ENCODE measurements around the gene TMEM131.
A peak's percentile ranks its signal among the peaks of the same experiment; 100 is the strongest.
"Not testable (repeated sequence)": the region's sequence is repeated elsewhere in the genome, so short reads cannot be mapped to it uniquely, and the experiment has no call there.

Gene TMEM131

DNA sequence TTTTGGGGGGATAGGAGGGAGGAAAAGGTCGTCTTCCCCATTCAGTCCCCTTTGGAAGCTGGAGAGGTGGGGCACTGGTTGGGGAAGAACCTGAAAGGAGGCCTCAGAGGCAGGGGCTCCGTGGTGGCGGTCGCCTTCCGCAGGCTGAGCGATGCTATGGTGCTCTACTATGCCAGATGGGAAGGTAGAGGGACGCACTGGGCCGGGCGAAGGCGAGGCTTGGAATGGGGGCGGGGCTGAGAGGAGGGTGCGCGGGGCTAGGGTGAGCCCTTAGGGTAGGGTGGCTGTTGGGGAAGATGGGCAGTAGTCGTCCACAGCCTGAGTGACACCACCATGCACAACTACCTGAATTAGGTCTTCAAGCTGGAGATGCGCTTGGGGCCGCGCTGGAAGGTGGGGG lies 271.2 kb downstream of the TMEM131 start:
- DNase-seq (ENCODE audit: low read depth in 2 of 2), result no peak

DNA sequence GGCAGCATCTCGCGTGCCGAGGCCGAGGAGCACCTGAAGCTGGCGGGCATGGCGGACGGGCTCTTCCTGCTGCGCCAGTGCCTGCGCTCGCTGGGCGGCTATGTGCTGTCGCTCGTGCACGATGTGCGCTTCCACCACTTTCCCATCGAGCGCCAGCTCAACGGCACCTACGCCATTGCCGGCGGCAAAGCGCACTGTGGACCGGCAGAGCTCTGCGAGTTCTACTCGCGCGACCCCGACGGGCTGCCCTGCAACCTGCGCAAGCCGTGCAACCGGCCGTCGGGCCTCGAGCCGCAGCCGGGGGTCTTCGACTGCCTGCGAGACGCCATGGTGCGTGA lies 271.7 kb downstream of the TMEM131 start:
- DNase-seq (ENCODE audit: low read depth in 2 of 2), result no peak

DNA sequence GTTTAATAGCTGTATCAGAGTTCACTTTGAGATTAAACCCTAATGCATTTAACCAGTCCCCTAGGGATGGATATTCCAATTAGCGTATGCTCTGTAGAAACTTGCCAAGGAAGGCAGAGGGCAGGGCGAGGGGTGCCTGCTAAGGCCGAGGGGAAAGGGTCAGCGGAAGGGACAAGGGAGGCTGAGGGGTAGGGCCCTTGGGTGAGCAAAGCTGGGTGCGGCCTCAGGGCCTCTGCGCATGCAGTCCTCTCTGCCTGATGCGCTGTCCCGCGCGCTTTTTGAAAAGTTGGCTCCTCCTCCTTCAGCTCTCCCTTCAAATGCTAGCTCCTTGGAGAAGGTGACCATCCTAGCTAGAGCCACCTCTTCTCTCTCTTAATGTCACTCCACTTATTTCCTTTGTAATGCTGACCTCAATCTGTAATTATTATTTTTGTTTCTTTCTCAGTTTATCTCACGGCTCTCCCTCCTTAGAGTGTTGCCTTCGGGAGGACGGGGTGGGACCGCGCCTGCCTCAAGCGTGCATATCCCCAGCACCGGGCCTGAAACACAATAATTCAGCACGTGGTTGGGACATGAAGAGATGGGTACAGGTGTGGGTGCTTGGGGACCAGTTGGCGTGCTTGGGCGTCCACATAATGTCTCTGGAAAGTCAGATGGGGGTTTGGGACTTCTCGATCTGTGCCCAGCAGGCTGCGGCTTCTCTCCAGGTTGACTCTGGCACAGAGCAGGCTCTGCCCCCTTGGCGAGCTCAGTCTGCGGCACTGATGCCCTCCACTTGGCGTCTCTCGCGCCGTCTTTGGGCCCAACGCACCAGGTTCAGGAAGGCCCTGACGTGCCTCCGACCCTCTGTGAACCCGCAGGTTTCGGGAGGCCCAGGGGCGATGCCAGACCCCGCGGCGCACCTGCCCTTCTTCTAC lies 272.3 kb downstream of the TMEM131 start:
- DNase-seq (ENCODE audit: low read depth in 2 of 2), result no peak

DNA sequence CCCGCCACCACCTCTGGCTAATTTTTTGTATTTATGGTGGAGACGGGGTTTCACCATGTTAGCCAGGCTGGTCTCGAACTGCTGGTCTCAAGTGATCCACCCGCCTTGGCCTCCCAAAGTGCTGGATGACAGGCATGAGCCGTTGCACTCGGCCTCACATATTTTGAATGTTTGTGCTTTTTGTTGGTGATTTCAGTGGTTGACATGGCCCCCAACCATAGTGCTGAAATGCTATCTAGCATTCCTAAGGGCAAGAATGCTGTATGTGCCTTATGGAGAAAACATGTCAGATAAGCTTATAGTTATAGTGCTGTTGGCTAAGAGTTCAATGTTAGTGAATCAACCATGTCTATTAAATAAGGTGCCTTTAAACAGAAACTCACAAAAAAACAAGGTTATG lies 273.5 kb downstream of the TMEM131 start:
- DNase-seq (ENCODE audit: low read depth in 2 of 2), result no peak

DNA sequence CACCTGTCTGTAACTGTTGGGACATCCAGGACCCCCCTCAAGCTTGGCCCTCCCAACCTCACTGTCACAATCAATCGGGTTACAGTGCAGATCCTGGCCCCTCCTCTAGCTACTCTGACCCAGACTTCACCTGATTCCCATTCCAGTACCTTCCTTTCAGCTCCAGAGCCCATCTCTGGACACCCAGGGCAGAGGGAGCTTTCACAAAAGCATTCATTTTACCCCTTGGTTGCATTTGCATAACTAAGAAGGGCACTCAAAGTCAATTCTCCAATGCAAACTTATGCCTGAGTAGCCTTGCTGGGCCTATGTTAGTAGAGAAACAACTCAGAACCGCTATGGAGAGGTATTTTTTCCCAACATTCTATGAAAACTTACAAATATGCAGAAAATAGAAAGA lies 275.0 kb downstream of the TMEM131 start:
- DNase-seq (ENCODE audit: low read depth in 2 of 2), result no peak

DNA sequence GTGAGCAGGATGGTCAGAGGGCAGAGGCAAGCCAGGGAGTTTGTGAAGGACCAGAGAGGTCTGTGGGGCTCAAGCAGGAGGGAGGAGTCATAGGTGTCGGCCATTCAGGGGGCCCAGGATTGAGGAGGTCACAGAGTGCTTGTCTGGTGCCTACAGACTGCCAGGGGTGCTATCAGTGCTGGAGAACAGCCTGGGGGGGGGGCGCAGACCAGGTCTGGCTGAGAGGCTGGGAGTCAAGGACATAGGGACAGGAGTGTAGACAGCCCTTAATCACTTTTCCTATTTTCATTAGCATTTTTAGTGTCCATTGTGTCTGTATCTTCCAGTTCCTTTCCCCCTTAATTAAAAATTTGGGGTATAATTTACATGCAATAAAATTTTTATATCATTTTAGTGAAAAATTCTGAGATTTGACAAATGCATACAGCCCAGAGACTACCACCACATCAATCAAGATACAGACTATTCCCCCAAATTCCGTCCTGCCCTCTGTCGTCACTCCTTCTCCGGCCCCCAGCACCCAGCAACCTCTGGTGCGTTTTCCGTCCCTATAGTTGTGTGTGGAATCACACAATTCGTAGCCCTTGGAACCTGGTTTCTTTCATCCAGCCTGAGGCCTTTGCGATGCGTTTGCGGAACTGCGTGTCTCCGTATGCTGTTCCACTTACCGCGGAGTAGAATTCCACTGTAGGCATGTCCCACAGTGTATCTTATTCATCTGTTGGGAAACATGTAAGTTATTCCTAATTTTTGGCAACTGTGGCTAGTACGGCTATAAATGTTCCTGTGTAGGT lies 276.2 kb downstream of the TMEM131 start:
- DNase-seq (ENCODE audit: low read depth in 2 of 2), result no peak

DNA sequence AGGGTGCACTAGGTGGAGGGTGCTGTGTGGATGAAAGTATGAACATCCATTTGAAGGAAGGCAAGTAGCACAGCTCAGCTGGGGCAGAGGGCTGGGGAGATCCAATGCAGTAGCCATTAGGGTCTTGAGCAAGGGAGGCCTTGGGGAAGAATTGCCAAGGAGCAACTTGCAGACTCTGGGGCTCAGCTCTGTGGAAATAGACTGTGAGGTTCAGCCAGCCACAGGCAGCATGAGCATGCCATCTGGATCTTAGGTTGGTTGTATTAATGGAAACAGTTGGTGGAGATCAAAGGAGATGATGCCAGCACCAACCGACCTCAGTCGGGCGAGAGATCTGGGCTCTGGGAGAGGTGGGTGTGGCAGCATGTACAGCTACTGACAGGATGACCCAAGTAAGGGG lies 276.8 kb downstream of the TMEM131 start:
- DNase-seq (ENCODE audit: low read depth in 2 of 2), result no peak

DNA sequence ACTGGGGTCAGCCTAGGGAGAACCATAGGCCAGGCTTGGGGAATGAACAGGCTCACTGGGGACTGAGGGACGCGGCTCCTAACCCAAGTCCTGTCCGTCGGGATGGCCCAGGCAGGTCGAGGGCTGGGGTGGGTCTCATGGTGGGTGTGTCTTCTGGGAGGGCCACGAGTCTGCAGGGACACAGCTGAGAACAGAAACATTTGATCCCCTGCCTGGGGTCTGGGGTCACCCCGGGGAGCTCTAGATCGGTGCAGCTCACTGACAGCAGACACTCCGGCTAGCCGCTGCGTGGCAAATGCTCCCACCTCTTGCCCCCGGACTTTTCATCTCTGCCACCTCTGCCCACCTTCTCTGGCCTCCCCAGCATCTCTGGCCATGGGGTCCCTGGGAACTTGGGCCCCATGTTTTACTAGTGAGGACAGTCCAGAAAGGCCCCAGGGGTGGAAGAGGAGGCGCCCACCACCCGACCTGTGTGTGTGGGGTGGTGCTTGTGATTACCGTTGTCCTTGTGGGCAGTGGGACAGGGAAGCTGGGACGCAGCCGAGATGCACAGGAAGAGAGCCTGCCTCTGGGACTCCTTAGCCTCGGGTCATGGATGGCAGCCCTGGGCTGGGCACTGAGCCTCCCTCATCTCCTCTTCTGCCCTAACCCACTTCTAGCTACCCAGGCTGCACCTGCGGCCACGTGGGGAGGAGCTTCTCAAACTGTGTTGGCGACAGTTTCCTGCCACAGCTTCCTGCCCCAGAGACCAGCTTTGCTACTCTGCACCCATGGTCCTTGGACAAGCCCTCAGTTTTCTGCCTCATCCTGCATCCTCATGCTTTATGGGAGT lies 277.5 kb downstream of the TMEM131 start:
- peak; percentile 58 to 64 for DNase-seq (ENCODE audit: low read depth in 2 of 2)

DNA sequence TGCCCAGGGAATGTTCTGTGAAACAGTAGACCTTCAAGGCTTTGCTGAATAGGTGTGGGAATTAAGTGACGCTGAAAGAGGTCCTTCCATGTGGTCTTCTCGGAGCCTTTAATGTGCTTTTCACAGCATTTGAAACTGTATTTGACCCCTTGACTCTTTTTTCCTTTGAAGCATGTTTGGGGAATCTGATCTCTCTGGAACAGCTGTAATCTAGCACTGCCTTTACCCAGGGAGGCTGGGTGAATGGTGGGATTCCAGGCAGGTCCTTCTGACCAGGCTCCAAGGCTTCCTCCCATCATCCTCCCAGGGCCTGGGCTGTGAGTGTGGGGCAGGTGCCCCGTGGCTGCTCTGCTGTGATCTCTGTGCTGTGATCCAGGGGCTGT lies 278.1 kb downstream of the TMEM131 start:
- no peak for DNase-seq (ENCODE audit: low read depth in 2 of 2)

DNA sequence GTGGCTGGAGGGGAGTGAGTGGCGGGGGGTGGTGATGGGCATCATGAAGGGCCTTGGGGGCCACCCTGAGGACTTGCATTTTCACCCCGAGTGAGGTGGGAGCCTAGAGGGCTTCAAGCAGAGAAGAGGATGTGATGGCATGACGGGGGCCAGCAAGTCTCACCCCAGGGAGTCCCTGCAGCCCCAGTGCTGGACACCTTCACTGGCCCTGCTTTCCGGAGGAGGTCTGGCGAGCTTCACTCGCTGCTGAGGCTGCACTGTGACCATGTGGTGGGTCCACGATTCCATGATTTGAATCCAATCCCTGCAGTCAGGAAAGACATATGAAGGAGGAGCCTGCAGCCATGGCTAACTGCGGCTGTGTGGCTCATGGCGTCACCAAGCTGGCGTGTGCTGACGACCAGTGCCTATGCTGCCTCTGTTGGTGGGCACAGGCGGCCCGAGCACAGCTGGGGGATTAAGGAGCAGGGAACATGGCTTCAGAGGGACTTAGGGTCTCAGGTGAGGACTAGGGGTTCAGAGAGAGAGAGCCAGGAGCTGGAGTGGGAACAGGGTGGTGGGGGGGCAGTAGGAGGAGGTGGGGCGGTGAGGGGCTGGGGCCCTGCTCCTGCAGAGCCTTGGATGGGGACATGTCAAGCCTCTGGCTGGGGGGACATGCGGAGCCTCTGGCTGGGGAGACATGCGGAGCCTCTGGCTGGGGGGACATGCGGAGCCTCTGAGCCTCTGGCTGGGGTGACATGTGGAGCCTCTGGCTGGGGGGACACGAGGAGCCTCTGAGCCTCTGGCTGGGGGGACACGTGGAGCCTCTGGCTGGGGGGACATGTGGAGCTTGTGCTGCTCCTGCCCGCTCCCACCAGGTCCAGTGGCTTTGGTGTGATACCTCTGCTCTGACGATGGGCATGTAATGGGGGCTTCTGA lies 278.8 kb downstream of the TMEM131 start:
- no peak for DNase-seq (ENCODE audit: low read depth in 2 of 2)

DNA sequence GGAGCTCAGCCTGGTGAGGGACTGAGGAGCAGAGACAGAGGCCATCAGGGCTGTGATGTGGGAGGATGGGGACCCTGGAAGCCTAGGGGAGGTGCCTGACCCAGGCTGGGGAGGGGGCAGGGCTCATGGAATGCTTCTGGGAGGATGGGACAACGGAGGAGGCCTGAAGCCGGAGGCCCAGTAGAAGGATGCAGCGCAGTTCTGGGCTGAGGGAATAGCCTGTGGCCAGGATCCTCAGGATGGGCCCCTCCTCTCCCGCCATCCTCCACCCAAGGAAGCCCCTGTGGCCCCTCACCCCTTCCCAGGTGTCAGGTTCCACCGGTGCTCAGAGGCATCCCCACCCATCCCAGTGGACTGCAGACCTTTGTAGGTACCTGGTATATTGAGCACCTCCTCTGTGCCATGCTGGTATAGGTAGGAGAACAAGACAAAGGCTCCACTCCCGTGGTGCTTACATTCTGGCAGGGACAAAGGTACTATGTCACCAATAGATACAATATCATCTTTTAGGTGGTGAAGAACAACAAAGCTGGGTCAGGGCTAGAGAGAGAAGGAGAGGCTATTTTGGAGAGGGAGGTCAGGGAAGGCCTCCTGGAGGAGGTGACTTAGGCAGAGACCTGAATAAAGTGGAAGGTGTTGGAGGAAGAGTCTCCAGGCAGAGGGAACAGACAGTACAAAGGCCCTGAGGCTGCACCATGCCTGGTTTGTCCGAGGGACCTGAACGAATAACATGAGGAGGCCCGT lies 279.6 kb downstream of the TMEM131 start:
- DNase-seq (ENCODE audit: low read depth in 2 of 2), result no peak

DNA sequence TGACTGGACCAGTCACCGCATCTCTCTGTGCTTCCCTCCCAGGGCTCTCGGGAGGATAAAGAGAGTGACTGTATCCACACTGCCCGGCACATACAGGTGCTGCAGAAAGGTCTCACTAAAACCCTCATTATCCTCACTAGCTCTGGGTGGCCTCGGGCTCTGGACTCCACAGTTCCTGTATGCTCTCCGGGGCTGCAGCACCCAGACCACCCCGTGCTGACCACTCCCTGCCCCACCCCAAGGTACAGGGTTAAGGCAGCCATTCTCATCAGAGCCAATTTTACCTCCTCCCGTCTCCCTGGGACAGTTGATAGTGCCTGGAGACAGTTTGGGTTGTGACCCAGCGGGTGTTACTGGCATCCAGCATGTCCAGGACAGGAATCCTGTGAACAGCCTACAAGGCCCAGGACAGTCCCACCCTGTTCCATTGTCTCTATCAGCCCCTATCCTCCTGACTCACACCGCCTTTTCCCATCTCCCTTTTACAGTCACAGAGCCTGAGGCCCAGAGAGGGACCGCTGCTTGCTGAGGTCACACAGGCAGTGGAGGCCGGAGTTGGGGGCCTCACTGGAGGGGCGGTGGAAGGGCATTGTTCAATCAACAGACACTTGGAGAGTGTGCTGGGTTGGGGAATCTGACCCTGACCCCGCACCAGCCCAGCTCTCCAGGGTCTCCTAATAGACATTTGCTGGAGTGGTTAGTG lies 280.6 kb downstream of the TMEM131 start:
- DNase-seq (ENCODE audit: low read depth in 2 of 2), result no peak

DNA sequence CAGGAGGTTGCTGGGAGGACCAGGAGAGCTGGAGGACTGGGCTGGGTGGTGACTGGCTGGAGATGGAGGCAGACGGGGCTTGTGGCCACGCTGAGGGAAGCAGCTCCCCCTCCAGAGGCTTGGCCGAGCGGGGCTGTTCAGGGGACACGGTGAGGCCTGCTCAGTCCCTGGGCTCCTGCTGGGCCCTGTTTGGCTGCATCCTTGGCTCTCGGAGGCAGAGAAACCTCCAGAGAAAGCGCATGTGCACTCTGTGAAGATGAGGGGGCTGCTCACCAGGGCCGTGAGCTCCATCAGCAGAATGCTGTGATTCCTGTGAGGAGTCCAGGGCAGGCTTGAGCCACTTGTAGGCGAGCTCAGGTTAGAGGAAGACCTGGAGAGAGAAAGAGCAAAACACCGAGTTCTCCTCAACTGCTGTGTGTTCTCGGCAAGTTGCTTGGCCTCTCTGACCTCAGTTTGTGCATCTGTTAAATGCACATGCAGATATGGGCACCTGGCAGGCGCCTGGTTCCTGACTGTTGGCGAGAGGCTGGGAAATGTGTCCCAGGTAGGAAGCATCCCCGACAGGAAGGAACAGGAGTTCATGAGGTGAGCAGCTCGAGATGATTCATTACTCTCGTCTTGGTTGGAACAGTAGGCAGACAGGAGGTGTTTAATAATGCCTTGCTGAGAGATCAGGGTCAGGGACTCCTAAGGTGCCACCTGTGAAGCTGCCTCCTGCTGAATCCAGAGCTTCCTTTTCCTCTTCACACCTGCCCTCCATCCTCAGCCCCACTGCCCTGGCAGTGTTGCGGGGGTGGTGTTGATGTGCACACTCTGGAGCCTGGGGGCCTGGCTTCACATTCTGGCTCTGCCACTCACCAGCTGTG lies 281.4 kb downstream of the TMEM131 start:
- DNase-seq (ENCODE audit: low read depth in 2 of 2), result no peak

DNA sequence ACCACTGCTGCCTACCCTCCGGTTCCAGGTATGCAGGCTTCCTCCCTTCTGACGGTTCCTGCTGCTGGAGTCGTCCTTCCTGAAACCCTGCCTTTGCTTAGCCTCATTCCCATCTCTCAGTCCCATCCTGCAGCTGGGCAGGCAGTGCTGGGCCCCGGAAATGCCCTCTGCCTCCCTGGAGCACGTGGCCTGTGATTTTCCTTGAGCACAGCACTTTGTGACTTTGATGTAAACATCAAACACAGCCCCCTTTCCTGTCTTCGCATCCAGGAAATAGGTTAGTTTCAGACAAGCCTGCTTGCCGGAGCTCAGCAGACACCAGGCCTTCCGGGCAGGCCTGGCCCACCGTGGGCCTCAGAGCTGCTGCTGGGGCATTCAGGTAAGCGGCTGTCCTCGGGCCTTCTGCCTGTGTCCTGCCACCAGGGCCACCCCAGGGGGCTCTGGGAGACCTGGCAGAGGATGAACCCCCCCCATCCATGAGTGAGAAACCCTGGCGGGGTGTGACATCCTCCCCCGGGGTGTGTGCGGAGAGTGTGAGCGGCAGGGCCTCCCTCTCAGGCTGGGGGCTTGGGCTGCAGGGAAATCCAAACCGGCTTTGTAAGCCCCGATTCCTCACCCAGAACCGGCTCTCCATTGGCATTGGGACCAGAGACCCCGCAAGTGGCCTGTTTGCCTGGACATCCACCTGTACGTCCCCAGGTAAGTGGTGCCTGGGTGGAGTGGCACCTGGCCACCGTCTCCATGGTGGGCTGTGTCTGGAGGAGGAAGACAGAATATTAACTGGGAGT lies 282.3 kb downstream of the TMEM131 start, which contains the start of gene ZAP70:
Gene ZAP70, plus strand, starts transcription at position 281 of the 788 bp plus-strand sequence. CDS start 10,461 bp downstream, outside the sequence.
- DNase-seq (ENCODE audit: low read depth in 2 of 2), result peak; percentile 39 to 48

DNA sequence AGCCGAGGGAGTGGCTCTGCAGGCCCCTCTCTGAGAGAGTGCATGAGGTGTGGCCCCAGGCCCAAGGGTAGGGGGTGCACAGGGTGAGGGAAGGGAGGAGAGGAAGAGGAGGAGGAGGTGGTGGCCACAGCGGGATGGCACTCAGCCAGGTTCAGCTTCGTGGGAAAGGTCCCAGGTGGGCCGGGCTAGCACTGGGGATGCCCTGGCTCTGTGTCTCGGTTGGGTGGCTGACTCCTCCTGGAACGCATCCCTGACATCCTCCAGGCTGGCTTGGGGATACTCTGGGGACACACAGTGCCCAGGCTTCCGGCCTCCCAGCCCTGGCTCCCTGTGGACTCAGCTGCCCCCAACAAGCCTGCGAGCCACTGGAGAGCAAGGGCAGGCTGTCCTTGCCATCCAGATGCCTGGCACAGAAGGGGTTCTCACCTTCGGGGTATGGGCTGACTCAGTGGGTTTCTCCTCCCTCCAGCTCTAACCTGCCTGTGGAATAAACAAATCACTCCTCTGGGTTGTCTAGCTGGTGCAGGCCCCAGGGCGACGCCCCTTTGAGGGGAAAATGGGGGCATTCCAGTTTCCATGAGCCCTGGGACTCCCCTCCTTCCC lies 283.0 kb downstream of the TMEM131 start:
- no peak for DNase-seq (ENCODE audit: low read depth in 2 of 2)

DNA sequence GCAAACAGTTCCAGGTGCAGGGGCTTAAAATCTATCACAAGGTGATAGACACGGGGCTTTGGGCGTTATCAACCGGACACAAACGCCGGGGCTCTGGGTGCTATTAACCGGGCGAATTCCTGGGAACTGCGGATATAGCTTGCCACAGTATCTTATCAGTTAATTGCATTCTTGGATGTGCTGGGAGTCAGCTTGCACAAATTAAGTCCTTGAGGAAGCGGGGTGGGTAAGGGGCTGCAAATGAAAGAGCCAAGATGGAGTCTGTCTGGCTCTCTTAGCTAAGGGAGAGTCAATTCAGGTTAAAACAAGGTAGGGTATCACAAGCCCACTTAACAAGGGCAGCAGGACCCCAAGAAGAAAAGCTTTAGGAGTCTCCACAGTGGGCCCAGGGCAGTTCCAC lies 283.6 kb downstream of the TMEM131 start:
- not testable (repeated sequence) for DNase-seq (ENCODE audit: low read depth in 2 of 2)

DNA sequence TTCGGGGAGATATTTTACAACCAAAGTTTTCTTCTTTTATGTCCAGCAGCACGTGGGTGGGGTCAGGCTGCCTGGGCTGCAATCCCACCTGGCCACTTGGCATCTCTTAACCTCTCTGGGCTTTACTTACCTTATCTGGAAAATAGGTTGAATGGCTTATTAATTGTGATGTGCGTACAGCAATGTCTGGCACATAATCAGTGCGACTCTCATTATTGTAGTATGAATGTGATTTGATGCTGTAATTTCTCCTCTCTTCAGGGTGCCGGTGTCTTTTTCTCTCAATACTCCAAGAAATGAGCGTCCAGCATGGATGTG lies 284.4 kb downstream of the TMEM131 start:
- no peak for DNase-seq (ENCODE audit: low read depth in 2 of 2)

DNA sequence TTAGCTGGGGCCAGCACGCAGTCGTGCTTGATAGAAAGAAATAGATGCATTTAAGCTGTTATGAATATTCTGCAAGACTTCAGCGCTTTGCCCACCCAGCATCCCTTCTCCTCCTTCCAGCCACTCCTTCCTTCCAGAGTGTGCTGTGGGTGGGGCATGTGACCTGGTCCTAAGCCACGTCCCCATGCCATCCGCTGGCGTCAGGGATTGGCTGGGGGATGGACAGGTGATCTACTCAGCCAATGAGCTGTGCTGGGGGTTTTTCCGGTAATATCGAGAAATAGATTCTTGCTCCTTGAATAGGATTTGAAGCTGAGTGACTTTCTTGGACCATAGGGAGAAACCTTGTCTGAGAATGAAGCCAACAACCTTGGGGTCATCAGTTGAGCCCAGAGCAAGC lies 287.1 kb downstream of the TMEM131 start:
- no peak for DNase-seq (ENCODE audit: low read depth in 2 of 2)
